Measurements from ENCODE around the gene TXNDC15.

TXNDC15 gene

DNA sequence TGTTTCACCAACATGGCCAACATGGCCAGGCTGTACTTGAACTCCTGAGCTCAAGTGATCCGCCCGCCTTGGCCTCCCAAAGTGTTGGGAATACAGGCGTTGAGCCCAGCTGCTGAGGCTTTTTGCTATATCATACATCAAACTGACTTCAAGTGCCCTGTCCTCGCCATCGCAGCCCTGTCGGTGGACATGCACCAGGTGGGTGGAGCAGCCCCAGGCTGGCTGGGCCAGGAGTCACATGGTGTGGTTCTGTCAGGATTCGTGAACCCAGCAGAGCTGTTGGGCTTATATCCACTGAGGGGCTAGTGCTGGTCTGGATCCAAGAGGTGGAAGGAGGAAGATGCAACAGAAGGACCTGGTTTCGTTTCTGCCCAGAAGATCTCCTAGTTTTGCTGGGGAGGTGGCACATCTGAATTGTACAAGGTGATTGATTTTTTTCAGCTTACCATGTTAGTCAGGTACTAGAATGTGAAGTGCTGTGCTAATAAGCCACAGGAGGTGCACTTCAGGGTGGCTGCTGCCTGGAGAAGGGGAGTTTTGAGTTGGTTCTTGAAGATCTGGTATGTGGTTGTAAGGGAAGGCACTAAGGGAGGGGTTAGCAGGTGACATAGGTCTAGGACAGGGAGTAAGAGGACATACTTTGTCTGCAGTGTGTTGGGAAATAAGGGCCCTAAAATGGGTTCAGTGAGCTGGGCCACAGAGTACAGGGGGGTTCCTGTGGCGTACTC is 46.8 kb downstream of the TXNDC15 start:
- DNase-seq: no peak

DNA sequence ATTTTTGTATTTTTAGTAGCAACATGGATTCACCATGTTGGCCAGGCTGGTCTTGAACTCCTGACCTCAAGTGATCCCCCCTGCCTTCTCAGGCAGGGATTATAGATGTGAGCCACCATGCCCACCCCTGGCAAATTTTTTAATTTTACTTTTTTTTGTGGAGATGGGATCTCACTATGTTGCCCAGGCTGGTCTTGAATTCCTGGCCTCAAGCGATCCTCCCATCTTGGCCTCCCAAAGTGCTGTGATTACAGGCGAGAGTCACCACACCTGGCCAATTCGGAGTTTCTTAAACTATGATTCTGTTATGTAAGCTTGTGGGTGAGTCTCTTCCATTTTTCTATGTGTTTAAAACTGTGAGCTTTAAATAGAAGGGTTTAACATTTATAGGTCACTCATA is 58.3 kb downstream of the TXNDC15 start:
- DNase-seq: no peak

DNA sequence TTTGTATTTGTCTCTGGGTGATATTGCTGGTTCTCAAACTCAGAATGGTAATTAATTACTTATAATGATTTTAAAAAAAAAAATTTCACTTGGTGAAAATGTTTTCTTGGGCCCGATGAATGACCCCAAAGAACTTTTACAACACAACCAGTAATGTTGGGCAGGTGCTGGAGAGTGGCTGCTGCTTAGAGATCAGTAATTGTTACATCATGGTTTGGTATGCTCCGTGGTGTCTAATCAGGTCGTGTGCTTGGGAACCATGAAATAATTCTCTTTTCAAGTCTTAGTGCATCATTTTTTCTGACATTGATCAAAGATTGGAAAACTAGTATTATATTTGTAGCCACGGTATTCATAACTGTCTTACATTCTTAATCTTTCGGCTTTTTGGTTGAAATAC is 60.0 kb downstream of the TXNDC15 start:
- DNase-seq: no peak

DNA sequence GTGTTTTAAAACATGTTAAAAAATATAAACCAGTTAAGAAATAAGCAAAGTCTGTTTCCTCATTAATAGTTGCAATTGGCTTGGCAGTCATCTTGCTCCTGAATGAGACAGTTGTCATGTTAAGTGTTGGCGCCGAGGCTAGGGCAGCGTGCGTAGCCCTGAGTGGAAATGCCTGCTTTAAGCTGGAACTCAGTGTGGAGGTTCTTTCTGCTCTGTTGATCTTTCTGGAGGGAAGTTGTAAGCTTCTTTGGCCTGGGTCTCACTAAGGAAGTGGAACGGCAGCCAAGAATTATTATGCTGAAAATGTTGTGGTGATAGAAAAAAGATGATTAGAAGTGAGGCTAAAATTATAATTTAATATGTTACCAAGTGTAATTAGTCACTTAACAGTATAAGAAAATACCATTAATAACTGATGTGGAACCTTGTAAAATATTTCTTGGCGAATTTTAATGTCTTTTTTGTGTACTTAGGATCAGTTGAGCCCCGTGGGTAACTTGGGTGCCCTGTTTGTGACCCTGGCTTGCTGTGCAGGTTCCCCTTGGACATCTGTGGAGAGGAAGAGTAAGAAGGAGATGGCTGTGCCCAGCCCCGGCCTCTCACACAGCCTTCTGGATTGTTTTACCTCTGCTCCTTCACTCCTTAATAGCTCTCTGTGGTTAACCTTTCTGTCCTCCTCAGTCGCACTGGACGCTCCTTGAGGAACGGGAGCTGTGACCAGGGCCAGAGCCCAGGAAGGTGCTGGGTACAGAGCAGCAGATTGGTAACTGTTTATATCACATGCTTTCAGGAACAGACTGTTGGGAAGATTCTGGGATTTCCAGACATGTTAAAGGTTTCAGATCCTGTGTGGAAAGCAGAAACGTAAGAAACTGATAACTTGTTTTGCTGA is 61.8 kb downstream of the TXNDC15 start:
- DNase-seq: no peak

DNA sequence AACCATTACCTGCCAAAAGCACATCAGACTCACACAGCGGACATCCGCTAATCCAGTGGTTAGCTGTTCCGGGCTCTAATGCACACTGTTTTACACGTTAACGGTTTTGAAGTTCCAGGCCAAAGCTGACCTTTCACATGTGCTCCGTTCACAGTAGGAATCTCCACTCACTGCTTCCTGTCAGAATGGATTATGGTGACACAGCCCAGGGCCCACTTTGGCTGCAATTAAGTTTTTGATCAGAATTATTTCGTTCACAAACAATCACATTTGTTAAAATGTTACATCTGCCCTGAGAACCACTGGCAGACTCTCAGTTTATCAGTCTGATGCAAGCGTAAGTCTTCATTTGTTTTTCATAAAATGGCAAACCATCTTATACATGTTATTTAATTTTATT is 63.4 kb downstream of the TXNDC15 start:
- no peak for DNase-seq

DNA sequence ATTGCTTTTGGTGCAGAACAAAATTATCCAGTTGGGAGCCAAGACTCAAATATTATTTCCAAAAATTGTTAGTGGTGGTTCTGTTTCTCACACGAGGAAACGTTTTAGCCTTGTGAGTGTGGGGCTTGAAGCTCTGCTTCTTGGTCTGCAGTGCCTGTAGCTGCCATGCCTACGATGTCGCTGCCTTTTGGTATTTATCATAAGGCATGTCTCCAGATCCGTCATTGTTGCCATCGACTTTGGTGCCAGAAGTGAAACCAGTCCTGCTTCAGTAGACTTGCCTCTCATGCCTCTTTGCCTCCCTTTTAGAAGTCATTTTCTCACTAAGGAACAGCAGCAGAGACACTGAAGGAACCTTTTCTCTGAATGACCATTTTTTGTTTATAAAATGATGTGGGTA is 63.9 kb downstream of the TXNDC15 start:
- no peak for DNase-seq

DNA sequence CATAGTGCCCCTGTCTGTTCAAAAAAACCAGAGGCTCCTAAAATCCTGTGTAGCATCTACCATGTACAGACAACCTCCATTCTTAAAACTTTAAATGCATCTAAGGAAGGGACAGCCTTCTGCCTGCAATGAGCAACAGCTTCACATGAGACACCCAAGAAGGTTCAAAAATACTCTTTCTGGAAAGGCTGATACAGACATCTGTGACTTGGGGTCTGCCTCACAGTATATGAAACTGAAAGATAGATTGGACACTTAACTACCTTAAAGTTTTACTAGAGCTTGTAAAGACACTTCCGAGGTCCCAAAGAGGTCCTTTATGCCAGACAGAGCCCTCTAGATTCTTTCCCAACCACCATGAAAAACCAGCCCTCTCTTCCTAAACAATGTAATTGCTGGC is 65.3 kb downstream of the TXNDC15 start:
- DNase-seq: no peak

DNA sequence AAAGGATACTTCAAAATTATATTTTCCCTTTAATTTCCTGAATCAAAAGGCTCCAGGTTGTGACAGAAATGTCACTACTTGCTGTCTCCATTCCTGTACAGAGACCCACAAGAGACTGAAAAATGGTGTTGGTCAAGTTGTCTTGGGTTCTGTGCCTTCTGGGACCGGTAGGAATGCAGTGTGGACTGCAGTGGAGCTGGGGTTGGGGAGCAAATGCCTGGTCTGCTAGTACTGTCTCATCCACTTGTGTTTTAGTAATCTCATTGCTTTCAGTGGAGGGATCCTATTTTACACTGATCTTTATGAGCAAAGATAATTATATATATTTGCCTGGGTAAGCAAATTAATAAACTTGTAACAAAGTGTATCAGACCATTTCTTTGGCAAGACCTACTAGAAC is 69.4 kb downstream of the TXNDC15 start:
- no peak for DNase-seq

DNA sequence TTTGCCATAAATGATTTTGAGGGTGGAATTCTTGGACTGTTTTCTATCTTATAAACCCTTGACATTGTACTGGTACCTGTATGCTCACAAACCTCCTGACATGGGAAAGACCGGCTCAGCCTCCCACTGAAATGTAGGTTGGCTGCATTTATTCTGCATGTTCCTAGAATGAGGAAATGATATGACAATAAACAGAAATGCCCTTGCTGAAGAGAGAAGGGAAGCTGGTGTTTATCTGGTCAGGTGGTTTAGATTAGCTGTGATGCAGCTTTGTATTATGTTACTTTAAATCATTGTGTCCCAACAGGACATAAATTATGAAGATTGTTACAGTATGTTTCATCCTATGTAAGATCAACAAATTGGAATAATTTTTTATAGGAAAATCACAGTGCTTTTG is 70.5 kb downstream of the TXNDC15 start:
- DNase-seq: no peak

DNA sequence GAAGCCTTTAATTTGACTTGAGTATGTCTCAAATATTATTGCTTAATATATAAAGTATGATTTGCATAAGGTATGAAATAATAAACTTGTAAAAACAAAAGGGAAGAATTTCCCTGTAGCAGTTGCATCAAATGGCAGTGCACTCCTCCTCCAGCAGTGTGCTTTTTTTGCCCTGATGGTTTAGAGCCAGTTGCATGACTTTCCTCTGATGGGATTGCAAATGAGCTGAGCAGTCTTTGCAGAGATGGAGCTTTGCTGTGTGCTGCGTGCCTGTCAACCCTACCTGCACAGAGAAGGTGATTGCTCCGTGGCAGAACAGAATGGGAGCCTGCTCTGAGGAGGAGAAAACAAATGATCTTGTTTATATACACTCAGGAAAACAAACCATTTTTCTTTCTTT is 70.9 kb downstream of the TXNDC15 start:
- DNase-seq: no peak

DNA sequence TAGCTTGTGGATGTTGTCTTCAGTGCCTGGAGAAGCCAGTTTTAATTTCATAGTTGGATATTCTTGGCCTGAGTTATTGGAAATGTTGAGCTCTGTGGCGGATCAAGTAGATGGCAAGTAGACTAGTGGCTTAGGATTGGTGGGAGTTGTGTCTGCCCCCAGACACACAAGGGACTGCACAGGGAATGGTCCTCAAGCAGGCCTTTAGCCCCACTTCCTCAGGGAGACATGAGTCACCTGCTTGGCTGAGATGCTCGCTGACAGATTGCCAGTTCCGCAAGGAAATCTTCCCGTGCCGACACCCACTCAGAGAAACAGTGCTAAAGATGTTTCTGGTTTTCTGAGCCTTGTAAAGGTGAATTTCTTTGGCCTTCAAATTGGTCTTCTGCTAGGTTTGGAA is 74.7 kb downstream of the TXNDC15 start:
- no peak for DNase-seq

DNA sequence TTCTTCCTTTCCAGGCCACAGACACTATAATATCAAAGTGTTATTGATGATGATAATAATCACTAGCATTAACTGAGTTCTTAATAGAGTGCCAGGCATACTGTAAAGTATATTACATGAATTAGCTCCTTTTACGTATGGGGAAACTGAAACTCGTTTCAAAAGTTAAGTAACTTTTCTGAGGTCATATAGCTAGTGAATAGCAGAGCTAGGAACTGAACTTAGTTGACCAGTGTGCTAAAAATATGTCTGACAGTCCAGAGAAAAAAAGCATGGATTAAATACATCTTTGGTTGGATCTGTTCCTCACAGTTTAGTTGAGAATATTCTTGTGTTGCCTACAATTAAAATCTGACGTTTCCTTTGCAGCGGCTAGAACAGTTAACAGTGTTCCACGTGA is 75.1 kb downstream of the TXNDC15 start:
- no peak for DNase-seq

All from NCI-H2081 treated with DMSO at 0.1 percent for 48 hours (cell line).